ENCODE results near the gene VAV1.

DNA sequence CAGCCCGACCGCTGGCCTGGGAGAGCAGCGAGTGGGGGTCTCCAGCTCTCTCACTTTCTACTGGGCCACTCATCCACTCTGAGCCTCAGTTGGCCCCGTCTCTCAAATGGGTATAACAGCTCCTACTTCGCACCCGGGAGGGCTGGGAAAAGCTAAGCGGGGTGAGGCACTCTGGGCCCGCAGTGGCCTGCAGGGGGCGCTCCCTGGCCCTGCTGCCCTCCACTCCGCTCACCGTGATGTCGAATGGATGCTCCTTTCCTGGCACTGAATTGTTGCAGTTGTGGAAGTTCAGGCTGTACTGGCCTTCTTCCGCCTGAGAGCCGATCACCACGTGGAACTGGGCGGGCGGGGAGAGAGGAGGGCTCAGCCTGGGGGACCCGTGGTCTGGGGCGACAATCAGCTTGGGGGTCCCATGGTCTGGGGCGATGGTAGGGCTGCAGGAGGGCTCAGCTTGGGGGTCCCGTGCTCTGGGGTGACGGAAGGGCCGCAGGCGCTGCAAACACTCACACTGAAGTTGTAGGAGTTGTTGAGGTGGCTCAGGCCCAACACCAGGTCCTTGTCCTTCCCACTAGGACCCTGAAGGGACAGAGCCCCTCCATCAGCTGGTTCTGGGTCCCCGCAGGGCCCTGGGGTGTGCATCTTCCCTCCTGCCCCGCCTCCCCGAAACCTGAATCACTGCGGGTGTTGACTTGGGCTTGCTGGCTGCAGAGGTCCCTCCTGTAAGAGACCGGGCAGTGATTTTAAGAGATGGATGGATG, 39.0 kb upstream of the VAV1 start:
- TF ChIP-seq POLR2A (IDR thresholded peaks at IDR 0.05; ENCODE audit: low read depth, low read length) (no peak), JUN (IDR thresholded peaks at IDR 0.05; ENCODE audit: borderline replicate concordance, insufficient read depth, insufficient read length, low read depth) (no peak), GATA2 (IDR thresholded peaks at IDR 0.05; ENCODE audit: insufficient read depth, insufficient read length, low read depth, low read length) (no peak)
- TF ChIP-seq, protein P1, sequence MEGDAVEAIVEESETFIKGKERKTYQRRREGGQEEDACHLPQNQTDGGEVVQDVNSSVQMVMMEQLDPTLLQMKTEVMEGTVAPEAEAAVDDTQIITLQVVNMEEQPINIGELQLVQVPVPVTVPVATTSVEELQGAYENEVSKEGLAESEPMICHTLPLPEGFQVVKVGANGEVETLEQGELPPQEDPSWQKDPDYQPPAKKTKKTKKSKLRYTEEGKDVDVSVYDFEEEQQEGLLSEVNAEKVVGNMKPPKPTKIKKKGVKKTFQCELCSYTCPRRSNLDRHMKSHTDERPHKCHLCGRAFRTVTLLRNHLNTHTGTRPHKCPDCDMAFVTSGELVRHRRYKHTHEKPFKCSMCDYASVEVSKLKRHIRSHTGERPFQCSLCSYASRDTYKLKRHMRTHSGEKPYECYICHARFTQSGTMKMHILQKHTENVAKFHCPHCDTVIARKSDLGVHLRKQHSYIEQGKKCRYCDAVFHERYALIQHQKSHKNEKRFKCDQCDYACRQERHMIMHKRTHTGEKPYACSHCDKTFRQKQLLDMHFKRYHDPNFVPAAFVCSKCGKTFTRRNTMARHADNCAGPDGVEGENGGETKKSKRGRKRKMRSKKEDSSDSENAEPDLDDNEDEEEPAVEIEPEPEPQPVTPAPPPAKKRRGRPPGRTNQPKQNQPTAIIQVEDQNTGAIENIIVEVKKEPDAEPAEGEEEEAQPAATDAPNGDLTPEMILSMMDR (IDR thresholded peaks at IDR 0.05; ENCODE audit: extremely low read depth in 1 of 2, insufficient read depth in 1 of 2, low read depth in 1 of 2, low read length in 2 of 2) = peak in 1 of 2 donors; percentile 29
- TF ChIP-seq, protein P2, sequence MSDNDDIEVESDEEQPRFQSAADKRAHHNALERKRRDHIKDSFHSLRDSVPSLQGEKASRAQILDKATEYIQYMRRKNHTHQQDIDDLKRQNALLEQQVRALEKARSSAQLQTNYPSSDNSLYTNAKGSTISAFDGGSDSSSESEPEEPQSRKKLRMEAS (IDR thresholded peaks at IDR 0.05; ENCODE audit: insufficient read depth, insufficient read length) = no peak
